SK-N-SH (cell line): Measurements from ENCODE around the gene PROSER1. TPM values are rescaled to one million over a fixed set of nuclear protein-coding genes. Genes with fewer than 3 reads are reported as not detected.

Source experiments
- CTCF ChIA-PET: fragments of 300-600, 350-600 bp; formaldehyde crosslinking; extraction: SDS; loops from one replicate; lab custom pipeline; 2021; lab: Yijun Ruan, JAX
- POLR2A ChIA-PET: fragments of 350-600 bp; sonication (Branson Sonifier 250); formaldehyde crosslinking; extraction: SDS; loops from one replicate; lab custom pipeline; 2020; ENCODE audit warnings: antibody characterized with exemption, inconsistent platforms; lab: Yijun Ruan, JAX
- DNase-seq: peaks from one replicate; pipeline ENCODE4 v3.0.0; 2012
- H2AFZ ChIP-seq: fragments of 200-600 bp; sonication (generic); 2 replicates; pipeline ENCODE4 v1.8.1; 2016; ENCODE audit warnings: antibody characterized with exemption, mild to moderate bottlenecking, low read depth
- H3F3A ChIP-seq: fragments of 200-600 bp; sonication (generic); replicated peaks from 2 replicates; pipeline ENCODE3; 2016; ENCODE audit warnings: antibody characterized with exemption, mild to moderate bottlenecking; ENCODE audit not compliant: insufficient read depth
- H3K27ac ChIP-seq, 2 experiments: fragments of 200-500 bp in 1 of 2; fragments of 200-600 bp in 1 of 2; sonication (Bioruptor generic) in 1 of 2; sonication (generic), shearing (Covaris generic) in 1 of 2; 2 replicates each; pipeline versions ENCODE4 v1.5.1 to v1.6.1; 2014 to 2016; ENCODE audit warnings: low read depth in 2 of 2, inconsistent platforms in 1 of 2, low read length in 1 of 2, mild to moderate bottlenecking in 1 of 2, mixed read lengths in 1 of 2
- H3K27me3 ChIP-seq: fragments of 200-600 bp; sonication (generic), shearing (Covaris generic); 2 replicates; pipeline ENCODE4 v1.6.1; 2016; ENCODE audit warnings: mixed run types; ENCODE audit not compliant: insufficient read depth
- H3K36me3 ChIP-seq, 2 experiments: fragments of 200-500 bp in 1 of 2; fragments of 200-600 bp in 1 of 2; sonication (Bioruptor generic) in 1 of 2; sonication (generic) in 1 of 2; replicated peaks in 1 of 2; 2 replicates each; pipeline versions ENCODE3 to v1.5.1; 2014 to 2016; ENCODE audit warnings: low read length in 1 of 2, mild to moderate bottlenecking in 1 of 2; ENCODE audit not compliant: insufficient read depth in 2 of 2, control insufficient read depth in 1 of 2
- H3K4me1 ChIP-seq, 2 experiments: fragments of 200-500 bp in 1 of 2; fragments of 200-600 bp in 1 of 2; sonication (Bioruptor generic) in 1 of 2; sonication (generic), shearing (Covaris generic) in 1 of 2; 2 replicates each; pipeline versions ENCODE4 v1.5.1 to v1.6.1; 2014 to 2016; ENCODE audit warnings: low read depth in 1 of 2, low read length in 1 of 2, mixed run types in 1 of 2; ENCODE audit not compliant: insufficient read depth in 2 of 2, control insufficient read depth in 1 of 2
- H3K4me2 ChIP-seq: fragments of 200-600 bp; sonication (generic), shearing (Covaris generic); 2 replicates; pipeline ENCODE4 v1.6.1; 2017; ENCODE audit warnings: mixed run types
- H3K4me3 ChIP-seq, 2 experiments: fragments of 200-500 bp in 1 of 2; fragments of 200-600 bp in 1 of 2; sonication (Bioruptor generic) in 1 of 2; sonication (generic), shearing (Covaris generic) in 1 of 2; 2 replicates each; pipeline versions ENCODE4 v1.5.1 to v1.8.1; 2014 to 2016; ENCODE audit warnings: low read depth in 2 of 2, inconsistent platforms in 1 of 2, low read length in 1 of 2, mild to moderate bottlenecking in 1 of 2, mixed read lengths in 1 of 2, moderate library complexity in 1 of 2
- H3K79me2 ChIP-seq: fragments of 200-600 bp; sonication (generic); 2 replicates; pipeline ENCODE4 v1.8.1; 2017; ENCODE audit warnings: mild to moderate bottlenecking; ENCODE audit not compliant: insufficient read depth
- H3K9ac ChIP-seq: fragments of 200-600 bp; sonication (generic); 2 replicates; pipeline ENCODE4 v1.6.1; 2017; ENCODE audit warnings: mixed run types
- H3K9me2 ChIP-seq: fragments of 200-600 bp; sonication (generic); 2 replicates; pipeline ENCODE4 v1.6.1; 2017; ENCODE audit warnings: mixed run types
- H3K9me3 ChIP-seq: fragments of 200-600 bp; sonication (generic); 2 replicates; pipeline ENCODE4 v1.6.1; 2017; ENCODE audit warnings: mixed run types, mild to moderate bottlenecking, moderate library complexity
- H4K20me1 ChIP-seq: fragments of 200-600 bp; sonication (generic); 2 replicates; pipeline ENCODE4 v1.6.1; 2017; ENCODE audit warnings: mild to moderate bottlenecking, mixed run types; ENCODE audit not compliant: insufficient read depth
- CTCF ChIP-seq: fragments of 200-600 bp; sonication (generic); IDR thresholded peaks from 2 replicates; pipeline ENCODE4 v1.6.1; 2017; ENCODE audit warnings: antibody characterized with exemption, mild to moderate bottlenecking, moderate library complexity
- EZH2phosphoT487 ChIP-seq: fragments of 200-600 bp; sonication (generic); IDR thresholded peaks from 2 replicates; pipeline ENCODE4 v1.6.1; 2017; ENCODE audit warnings: low read depth, mixed run types, mild to moderate bottlenecking, antibody characterized with exemption, moderate library complexity, borderline replicate concordance
- FOXM1 ChIP-seq: IDR thresholded peaks from 2 replicates; pipeline ENCODE4 v1.4.0; 2012; ENCODE audit warnings: low read depth, mild to moderate bottlenecking
- MAX ChIP-seq: IDR thresholded peaks from 2 replicates; pipeline ENCODE4 v1.4.0; 2012; ENCODE audit warnings: low read depth
- PBX3 ChIP-seq: IDR thresholded peaks from 2 replicates; pipeline ENCODE4; 2012
- RAD21 ChIP-seq: IDR thresholded peaks from 2 replicates; pipeline ENCODE4 v1.6.1; 2012; ENCODE audit warnings: mild to moderate bottlenecking, low read length
- RCOR1 ChIP-seq: fragments of 150-350 bp; IDR thresholded peaks from 2 replicates; pipeline ENCODE4 v1.6.1; 2017; ENCODE audit warnings: antibody characterized with exemption, low read length
- SIN3A ChIP-seq: IDR thresholded peaks from 2 replicates; pipeline ENCODE4 v1.6.1; 2012; ENCODE audit warnings: low read depth, mild to moderate bottlenecking, low read length, moderate library complexity, borderline replicate concordance
- TCF12 ChIP-seq: IDR thresholded peaks from 2 replicates; pipeline ENCODE4 v1.4.0; 2012
- USF2 ChIP-seq: fragments of 150-350 bp; IDR thresholded peaks from 2 replicates; pipeline ENCODE4 v1.6.1; 2017; ENCODE audit warnings: antibody characterized with exemption, low read length, low read depth, borderline replicate concordance
- WGBS: methylation state at CpG from one replicate; pipeline ENCODE4 v1.1.6; 2017; ENCODE audit warnings: low lambda C conversion rate; 5-methylcytosine and 5-hydroxymethylcytosine counted together
- polyA plus RNA-seq, 3 experiments: library from polyadenylated mRNA; depleted of rRNA; stranded (reverse); fragments of >200 nt; gene quantifications; 2 replicates each; pipeline ENCODE4 v1.2.3, GENCODE V29; 2012

The PROSER1 gene
- polyA plus RNA-seq, 1 of the 3 experiments (the other 2 are of a cell fraction): 14.8 TPM

GRCh38 chr13:38993381-38993780 is 44.5 kb downstream of the PROSER1 start:
- H3K27me3 ChIP-seq: no peaks in the 10 kb centered on the region
- no peaks in the 10 kb centered on the region for H4K20me1 ChIP-seq
- no peak overlapping the region for H3K4me2 ChIP-seq
- no peaks in the 10 kb centered on the region for H3K4me1 ChIP-seq
- POLR2A ChIA-PET: no interaction called here
- H3K9me3 ChIP-seq: no peaks in the 10 kb centered on the region
- no peak overlapping the region for H2AFZ ChIP-seq
- no peak overlapping the region for H3K9ac ChIP-seq
- H3K4me3 ChIP-seq: no peak overlapping the region
- no peaks in the 10 kb centered on the region for H3K79me2 ChIP-seq
- no peaks in the 10 kb centered on the region for H3K36me3 ChIP-seq
- TF ChIP-seq RCOR1: no peak
- TF ChIP-seq CTCF: no peak
- no peak for TF ChIP-seq RAD21
- no peak for TF ChIP-seq TCF12
- TF ChIP-seq SIN3A: no peak
- TF ChIP-seq USF2: no peak
- no peak for TF ChIP-seq PBX3
- TF ChIP-seq MAX: no peak
- 40% methylated on average over 4 of the region's 4 CpGs for WGBS
- CTCF ChIA-PET: no interaction called here
- no peak overlapping the region for H3K27ac ChIP-seq
- DNase-seq: no peak
- H3F3A ChIP-seq: no peaks in the 10 kb centered on the region
- no peaks in the 10 kb centered on the region for H3K9me2 ChIP-seq

- Histone ChIP-seq H3K4me1 (no peaks in the 10 kb centered on the region), H3K4me3 (no peak within 1 kb of the TSS), H4K20me1 (no peaks in the 10 kb centered on the region), H3K9me2 (no peaks in the 10 kb centered on the region), H3F3A (no peaks in the 10 kb centered on the region), H3K27me3 (no peaks in the 10 kb centered on the region), H3K4me2 (no peak within 1 kb of the TSS), H3K27ac (no peak within 1 kb of the TSS), H3K79me2 (no peaks in the 10 kb centered on the region), H3K9ac (no peak within 1 kb of the TSS), H3K9me3 (no peaks in the 10 kb centered on the region), H2AFZ (peak within 1 kb of the TSS; percentile 4; the same call in 1 of the 2 replicates), H3K36me3 (no peaks in the 10 kb centered on the region)
- ChIA-PET POLR2A (no interaction called here), CTCF (interaction anchor here (0.8 to 0.9 kb wide), 2 partner anchors 13 to 25 kb away, joined by 3 to 4 read pairs; no protein-coding TSS in a partner anchor)
- no peak for DNase-seq
- no peak for TF ChIP-seq EZH2phosphoT487
- no peak for TF ChIP-seq FOXM1
Observed at GRCh38 chr13:38990693-38991092, 47.2 kb downstream of the PROSER1 start, which contains the start of gene STOML3. TSS of gene STOML3 (minus strand) at chr13:38990831. CDS start at chr13:38990721, 110 bp downstream.
